Globus pallidus (tissue), 1 donor: ENCODE data around the gene SMIM11.
"Not testable (repeated sequence)": the region's sequence is repeated elsewhere in the genome, so short reads cannot be mapped to it uniquely, and the experiment has no call there.

Source experiments
- DNase-seq: peaks from one replicate; pipeline ENCODE4 v3.0.0-alpha.2; 2015; ENCODE audit warnings: low spot score

Gene SMIM11

DNA sequence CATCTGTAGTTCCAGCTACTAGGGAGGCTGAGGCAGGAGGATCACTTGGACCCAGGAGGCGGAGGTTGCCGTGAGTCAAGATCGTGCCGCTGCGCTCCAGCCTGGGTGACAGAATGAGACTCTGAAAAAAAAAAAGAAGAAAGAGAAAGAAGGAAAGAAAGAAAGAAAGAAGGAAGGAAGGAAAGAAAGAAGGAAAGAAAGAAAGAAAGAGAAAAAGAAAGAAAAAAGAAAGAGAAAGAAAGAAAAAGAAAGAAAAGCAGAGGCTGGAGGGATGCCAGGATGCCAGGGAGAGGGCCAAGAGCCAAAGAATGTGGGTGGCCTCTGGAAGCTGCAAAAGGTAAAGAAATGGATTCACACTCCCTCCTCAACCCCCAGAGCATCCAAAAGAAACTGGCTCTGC lies 19.7 kb upstream of the SMIM11 start:
- no peak for DNase-seq

DNA sequence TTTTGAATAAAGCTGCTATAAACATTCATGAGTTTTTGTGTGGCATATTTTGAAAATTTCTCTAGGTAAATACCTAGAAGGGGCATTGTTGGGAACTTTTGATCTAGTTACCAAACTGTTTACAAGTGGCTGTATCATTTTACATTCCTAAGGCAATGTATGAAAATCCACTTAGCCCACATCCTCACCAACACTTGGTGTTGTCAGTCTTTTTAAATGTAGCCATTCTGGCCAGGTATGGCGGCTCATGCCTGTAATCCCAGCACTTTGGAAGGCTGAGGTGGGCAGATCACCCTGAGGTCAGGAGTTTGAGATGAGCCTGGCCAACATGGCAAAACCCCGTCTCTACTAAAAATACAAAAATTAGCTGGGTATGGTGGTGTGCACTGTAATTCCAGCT lies 17.4 kb upstream of the SMIM11 start:
- no peak for DNase-seq

DNA sequence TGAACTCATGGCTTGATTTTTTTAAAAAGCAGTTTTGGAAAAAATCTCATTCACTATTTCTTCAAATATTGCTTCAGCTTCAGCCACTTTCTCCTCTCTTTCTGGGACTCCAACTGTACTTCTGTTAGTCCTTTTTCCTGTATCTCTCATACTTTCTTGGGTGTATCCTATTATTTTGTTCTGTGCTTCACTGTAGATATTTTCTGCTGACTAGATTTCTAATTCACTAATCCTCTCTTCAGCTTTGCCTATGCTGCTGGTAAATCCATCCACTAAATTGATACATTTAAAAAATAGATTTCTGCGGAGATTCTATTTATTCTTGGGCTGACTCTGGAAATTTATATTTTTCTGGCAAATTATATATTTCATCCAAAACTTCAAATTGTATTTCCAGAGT lies 16.4 kb upstream of the SMIM11 start:
- DNase-seq: no peak

DNA sequence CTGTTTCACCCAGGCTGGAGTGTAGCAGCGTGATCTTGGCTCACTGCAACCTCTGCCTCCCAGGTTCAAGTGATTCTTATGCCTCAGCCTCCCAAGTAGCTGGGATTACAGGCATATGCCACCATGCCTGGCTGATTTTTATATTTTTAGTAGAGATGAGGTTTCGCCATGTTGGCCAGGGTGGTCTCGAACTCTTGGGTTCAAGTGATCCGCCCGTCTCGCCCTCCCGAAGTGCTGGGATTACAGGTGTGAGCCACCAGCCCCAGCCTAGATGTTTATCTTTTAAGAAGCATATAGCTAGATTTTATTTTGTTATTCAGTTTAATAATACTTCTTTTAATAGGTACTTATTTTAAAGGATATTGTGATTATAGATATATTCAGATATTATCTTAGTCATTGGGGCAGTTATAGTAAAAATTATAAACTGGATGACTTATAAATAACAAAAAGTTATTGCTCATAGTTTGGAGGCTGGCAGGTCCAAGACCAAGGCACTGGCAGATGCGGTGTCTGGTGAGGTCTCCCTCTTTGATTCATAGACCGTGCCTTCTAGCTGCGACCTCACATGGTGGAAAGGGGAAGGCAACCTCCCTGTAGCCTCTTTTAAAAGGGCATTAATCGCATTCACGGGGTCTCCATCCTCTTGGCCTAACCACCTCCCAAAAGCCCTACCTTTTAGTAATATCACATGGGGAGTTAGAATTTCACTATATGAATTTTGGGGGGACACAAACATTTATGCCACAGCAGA lies 14.6 kb upstream of the SMIM11 start:
- DNase-seq: no peak

DNA sequence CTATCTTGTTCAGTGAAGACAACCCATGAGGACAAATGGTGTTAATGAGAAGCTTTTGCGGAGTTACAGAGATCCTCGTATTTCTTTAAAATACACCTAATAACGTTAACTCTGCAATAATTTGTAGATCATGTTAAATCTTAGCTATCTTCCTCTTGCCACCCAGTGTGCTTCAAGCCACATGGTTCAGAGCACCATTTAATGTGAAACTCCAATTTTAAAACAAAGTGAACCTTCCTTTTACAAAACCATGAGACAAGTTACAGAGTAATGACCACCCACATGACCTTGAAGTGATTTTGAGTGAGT lies 13.2 kb upstream of the SMIM11 start:
- no peak for DNase-seq

DNA sequence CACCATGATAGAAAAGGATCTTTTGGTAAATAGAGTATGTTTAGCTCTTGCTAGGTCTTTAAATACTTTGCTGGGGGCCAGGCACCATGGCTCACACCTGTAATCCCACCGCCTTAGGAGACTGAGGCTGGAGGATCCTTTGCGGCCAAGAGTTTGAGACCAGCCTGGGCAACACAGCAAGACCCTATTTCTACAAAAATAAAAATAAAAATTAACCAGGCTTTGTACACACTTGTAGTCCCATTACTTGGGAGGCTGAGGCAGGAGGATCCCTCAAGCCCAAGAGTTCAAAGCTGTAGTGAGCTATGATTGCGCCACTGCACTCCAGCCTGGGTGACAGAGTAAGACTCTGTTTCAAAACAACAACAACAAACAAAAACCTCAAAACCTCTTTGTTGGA lies 12.6 kb upstream of the SMIM11 start:
- DNase-seq: no peak

DNA sequence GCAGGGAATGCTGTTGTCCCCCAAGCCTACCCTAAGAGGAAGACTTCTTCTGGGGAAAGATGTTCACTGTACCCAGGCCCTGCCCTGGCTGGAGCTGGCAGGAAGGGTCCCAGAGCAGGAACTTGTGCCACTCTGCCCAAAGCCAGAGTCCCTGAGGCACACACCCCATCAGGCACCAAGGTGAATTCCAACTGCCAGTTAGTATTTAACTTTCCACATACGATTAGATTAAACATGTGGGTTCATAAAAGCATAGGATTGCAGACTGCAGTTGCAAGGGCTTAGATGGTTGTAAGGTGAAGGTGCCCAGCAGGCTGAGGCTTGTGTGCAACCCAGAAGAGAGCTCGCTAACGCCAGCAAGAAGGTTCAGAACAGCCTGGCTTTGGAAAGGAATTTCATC lies 11.6 kb upstream of the SMIM11 start, which contains the start of gene KCNE2:
TSS of gene KCNE2 (plus strand) at position 274 of the 400 bp plus-strand sequence. CDS start 6,473 bp downstream, outside the sequence.
- DNase-seq: no peak

DNA sequence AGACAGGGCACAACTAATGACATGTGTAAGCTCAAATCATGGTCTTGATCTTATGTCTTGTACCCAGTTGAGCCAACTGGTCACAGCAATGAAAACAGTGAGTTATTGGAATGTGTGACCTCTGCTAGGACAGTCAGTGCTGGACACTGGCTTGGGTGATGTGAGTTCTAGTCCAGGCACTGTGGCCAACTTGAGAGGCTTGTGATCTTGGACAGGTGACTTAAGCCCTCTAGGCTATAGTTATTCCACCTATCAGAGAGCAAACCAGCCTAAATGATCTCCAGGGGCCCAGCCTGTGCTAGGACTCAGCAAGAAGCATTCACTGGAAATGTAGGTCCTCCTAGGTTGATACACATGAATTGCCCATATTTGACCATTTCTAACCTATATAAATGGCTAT lies 10.4 kb upstream of the SMIM11 start:
- no peak for DNase-seq

DNA sequence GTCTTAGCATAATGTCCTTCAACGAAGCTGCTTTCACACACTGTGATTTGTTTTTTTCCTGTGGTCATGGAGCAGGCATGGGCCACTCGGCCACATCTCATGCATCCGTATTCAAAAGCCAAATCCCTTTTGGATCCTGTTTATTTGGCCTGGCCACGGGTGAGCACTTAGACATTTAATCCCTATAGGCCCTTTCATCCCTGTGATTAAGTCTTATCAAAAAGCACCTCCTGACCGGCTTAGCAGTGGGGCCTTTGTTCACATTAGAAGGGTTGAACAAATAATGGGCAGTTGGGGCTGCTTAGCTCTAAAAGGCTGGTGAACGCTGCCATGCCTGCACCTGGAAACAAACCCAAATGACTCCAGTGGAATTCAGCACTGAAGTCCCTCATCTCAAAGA lies 9.5 kb upstream of the SMIM11 start:
- DNase-seq: no peak

DNA sequence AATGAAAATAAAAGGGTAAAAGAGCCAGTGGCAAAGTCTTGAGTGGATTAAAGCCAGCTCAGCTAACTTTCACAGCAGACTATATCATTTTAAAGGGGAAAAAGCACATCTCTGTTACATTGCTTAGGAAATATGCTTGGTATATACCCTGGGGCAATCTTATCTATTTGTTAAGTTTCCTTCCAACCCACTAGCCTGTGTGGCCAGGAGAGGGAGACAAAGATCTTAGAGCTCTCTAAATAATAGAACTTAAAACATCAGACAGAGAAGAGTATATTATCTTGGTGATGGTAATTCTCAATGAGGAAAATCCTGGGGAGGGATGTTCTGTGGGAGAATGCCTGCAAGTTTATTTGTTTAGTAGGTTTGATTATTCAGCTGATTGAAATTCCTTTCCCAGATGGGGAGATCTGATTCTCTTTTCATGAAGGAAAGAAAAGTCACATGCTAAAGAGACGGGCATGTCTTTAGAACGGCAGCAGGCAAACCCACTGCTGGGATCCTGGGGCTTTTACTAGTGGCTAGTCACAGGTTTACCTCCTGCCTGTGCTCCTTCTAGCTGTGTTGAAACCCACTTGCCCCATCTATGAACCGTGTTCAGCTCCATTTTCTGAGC lies 7.9 kb upstream of the SMIM11 start:
- DNase-seq: peak; percentile 44

DNA sequence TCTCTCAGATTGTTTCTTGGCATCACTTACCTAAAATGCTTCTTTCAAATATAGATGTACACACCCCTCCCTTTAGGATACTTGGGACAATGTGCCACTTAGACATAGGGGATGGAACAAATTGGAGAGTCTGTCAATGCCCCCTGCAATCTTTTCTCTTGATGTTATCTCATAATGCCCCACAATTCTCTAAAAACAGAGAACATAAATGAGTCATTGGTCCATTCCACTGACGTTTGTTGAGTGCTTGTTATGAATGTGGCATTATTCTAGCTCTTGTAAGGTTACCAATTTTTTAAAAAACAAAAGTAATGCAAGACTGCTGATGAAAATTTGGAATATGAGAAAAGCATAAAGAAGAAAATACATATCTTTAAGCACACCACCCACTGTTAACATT lies 5.6 kb upstream of the SMIM11 start:
- DNase-seq: no peak

DNA sequence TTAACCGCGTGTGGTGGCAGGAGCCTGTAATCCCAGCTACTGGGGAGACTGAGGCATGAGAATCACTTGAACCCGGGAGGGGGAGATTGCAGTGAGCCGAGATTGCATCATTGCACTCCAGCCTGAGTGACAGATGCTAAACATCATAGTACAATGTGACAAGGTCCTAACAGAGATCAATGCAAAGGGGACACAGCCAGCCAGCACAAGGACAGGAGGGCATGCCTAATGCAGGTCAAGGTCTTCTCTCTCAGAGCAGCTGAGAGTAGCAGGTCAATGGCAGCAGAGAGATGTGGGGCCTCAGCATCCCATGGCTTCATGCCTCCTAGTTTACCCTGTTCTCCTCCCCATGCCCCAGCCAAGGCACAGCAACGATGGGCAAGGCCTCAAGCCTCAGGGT lies 3.0 kb upstream of the SMIM11 start:
- DNase-seq: no peak

DNA sequence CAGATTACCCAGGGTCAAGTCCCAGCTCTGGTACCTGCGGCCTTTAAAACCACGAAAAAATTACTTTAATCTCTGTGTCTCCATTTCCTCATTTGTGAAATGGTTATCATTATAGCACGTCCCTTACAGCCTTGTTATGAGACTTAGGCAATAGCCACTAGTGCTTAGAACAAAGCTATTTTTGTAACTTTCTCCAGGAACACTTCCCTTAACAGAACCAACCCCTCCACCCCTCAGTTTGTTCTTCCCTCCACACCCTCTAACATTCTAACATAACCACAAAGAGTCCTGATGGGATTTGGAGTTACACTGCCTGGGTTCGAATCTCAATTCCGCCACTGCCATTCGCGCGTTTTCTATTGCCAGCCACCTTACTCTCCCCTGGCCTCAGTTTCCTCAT lies 845 bp upstream of the SMIM11 start:
- not testable (repeated sequence) for DNase-seq

DNA sequence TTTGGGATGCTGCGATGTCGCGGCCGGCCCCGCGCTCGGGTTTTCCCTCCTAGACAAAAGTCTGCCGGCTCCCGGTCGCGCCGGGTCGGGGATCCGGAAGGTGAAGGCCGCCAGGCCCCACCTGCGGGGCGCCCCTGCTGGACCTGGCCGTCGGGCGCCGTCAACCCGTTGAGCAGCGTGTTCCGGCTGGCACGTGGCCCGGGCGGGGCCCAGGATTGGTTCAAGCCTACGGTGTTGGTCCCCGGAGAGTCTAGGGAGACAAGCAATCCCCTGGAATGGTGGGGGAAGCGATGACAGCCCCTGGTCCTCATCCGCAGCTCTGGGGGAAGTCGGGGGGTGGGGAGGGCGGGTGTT lies 289 bp downstream of the SMIM11 start:
- not testable (repeated sequence) for DNase-seq

DNA sequence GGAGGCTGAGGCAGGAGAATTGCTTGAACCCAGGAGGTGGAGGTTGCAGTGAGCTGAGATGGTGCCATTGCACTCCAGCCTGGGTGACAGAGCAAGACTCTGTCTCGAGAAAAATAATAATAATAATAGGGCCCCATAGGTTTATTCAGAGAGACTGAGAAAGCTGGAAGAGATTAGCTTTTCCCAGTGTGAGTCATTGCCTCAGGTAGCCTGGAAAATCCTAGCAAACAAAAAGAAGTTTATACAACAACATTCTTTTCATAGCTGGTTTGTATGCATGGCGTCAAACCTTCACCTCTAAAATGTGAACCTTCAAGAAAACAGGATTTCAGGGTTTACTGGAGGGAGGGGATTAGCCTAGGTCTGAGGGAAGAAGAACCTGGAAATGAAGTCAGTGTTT lies 7.8 kb downstream of the SMIM11 start:
- not testable (repeated sequence) for DNase-seq

DNA sequence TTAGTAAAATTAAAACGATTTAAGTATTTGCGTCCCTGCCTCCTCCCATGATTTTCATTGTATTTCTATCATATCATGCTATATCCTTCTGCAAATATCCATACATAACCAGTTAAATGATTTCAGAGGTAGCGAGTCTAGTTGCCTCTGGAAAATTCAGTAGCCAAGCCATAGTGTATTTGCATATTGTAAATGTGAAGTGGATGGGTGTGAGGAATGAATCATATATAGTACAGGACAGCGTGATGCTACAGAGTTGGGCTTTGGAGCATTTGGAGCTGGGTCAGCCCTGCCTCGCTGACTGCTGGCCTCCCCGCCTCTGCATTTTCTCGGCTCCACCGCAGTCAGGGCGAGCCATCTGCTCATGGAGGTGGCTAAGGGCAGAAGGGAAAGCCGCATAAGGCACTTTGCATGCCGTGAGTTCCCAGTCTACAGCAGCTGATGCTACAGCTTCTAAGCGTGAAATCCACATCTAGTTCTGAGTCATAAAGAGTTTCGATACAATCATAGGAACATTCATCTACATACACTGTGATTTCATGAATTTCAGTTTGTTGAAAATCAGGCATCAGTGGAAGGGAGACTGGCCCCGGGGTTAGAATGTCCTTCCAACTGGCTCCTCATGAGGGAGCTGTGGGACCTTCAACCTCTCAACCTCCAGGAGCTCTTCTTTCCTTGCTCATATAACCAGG lies 8.6 kb downstream of the SMIM11 start:
- not testable (repeated sequence) for DNase-seq

DNA sequence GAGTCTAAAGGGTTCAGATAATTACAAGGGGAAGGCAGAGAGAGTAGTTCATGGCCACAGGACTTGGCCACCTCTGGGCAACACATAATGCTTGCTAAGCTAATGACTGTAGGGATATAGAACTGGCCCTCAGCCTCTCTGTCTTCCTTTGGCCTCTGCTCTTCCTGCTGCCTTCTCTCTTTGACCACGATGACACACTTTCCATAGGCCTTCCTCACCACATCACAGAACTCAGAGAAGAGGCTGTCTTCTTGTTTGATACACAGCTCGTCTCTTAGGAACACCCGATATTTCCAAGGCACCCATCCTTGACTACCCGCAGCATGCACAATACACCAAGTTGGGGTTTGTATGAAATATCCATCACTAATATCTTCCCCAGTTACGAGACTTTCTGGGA lies 25.2 kb downstream of the SMIM11 start:
- not testable (repeated sequence) for DNase-seq

DNA sequence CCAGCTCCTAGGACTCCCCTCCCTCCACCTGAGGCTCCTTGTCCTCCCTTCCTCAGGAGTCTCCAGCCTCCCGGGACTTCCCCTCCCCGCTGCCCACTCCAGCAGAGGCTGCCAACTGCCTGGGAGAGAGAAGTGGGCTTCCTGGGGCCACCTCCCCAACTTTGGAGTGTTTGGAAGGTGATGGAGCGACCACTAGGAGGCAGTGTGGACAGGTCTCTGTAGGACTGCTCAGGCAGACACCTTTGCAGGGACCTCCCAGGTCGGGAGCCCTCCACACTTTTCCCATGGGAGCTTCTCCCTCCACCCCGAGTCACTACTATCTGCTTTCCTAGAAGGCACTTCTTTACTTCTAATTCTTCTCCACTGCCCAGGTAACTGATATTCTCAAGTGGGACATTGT lies 29.4 kb downstream of the SMIM11 start:
- DNase-seq: not testable (repeated sequence)

DNA sequence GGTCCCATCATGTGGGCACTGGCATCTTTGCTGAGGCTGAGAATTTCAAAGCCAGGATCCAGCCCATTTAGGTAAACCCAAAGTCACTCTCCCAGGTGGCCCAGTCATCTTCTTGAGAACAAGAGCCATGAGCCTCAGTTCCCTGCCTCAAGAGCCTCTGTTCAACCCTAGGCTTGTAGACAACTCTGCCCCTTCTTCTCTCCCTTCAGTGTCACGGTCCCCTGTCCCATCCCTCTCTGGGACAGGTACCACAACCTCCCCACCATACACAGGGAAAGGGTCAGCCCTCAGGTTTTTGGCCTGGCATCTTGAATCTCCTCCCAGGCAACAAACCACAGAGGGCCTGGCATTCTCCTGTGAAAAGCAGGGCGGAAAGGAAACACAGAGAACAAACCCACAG lies 30.4 kb downstream of the SMIM11 start:
- DNase-seq: not testable (repeated sequence)

DNA sequence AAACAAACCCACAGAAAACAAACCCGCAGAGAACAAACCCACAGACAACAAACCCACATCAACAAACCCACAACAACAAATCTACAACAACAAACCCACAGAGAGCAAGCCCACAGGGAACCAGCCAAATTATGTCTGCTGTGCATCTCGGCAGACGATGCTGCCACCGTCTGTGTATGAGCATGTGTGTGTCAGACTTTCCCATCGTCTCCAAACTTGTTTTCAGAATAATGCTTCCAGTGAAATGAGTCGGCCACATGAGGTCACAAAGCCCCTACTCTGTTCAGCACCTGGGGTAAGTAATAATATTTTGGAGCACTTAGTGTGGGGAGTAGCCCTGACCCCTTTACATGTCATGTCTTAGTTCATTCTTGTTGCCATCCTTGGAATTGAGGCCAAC lies 30.8 kb downstream of the SMIM11 start:
- DNase-seq: not testable (repeated sequence)

DNA sequence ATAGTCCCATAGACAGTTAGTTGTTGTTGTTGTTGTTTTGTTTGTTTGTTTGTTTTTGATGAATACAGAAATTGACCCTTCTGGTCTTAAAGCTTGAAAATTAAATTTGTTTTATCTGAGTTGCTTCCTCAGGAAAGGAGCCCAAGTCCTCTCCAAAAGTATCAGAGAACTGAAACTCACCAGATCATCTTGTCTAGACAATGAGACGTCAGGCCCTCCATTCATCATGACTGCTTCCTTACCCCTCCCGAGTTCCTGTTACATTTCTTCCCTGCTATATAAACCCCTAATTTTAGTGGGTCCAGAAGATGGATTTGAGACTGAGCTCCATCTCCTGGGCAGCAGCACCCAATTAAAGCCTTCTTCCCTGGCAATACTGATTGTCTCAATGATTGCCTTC lies 31.4 kb downstream of the SMIM11 start:
- DNase-seq: not testable (repeated sequence)

DNA sequence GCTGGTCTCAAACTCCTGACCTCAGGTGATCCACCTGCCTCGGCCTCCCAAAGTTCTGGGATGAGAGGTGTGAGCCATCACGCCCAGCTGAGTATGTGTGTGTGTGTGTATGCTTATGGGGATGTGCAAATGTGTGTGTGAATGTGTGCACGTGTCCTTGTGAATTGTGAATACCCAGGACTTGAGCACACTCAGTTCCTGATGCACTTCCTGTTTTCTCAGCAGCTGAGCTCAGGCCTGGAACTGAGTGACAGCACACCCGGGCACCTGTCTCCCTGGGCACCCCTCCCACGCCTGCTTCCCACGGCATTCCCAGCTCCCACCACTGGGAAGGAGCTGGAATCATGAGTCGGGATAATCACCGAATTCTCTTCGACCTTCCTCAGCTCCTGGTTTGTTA lies 32.0 kb downstream of the SMIM11 start:
- DNase-seq: not testable (repeated sequence)

DNA sequence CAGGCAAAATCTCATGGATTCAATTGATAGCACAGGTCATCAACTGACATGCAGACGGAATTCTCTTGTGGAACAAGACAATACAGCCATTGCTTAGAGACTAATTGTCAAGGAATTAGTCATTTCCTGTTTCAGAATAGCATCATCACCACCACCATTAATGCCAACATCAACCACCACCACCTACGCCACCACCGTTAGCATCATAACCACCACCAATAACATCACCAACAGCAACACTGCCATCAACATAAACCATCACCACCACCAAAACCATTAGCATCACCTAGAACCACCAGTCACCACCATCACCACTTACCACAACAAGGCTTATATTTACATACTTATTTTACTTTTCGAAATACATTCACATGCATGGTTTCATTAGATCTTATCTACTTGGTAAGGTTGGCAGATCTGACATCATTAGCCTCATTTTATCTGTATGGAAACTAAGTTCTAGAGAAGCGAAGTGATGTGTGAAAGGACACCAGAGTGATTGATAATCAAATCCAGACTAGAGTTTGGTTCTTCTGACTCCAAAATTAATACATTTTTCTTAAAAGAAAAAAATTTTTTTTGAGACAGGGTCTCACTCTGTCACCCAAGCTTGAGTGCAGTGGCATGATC lies 42.3 kb downstream of the SMIM11 start:
- not testable (repeated sequence) for DNase-seq
